ENCODE measurements around the gene PLXNA4.

The PLXNA4 gene

DNA sequence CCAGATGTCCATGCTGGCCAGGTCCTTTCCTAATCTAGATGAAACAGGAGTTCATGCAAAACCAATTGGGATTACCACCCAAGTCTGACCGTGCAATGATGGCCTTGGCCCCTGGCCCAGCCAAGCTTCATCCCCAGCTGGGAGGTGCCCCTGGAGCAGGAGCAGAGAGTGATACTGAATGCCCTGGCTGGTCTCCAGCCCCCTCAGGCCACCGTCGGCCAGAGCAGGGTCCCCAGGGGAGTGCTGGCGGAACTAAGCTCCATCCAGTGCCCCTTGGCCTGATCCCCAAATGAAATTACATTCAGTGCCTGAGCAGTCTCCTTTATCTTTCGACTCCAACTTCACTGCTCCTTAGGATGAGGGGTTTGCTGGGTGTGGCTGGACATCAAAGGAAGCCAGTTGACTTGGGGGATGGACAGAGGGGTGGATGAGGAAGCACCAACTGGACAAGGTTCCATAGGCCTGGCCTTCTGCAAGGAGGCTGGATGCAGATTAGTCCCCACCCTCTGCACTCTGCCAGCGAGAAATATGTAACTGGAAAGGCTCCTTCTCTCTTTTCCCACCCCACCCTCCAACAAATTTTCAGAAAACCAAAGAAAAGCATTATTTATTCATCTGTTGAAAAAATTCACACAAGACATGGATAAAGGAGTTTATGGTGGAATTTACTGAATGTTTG is 275.5 kb downstream of the PLXNA4 start:
- TF ChIP-seq POLR2A (IDR thresholded peaks at IDR 0.05; ENCODE audit: extremely low read depth, insufficient read length) (no peak), CTCF (IDR thresholded peaks at IDR 0.05; ENCODE audit: low read depth, low read length) (no peak), MYC (IDR thresholded peaks at IDR 0.05; ENCODE audit: low read depth, low read length) (no peak)
- TF ChIP-seq, protein P1, sequence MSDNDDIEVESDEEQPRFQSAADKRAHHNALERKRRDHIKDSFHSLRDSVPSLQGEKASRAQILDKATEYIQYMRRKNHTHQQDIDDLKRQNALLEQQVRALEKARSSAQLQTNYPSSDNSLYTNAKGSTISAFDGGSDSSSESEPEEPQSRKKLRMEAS (IDR thresholded peaks at IDR 0.05; ENCODE audit: low read depth, low read length) = no peak
- H3K4me3 ChIP-seq (ENCODE audit: low read depth, low read length) = no peak overlapping the region
- no peak for DNase-seq (ENCODE audit: low read depth)

GRCh38 chr7:132298790-132299189 is 277.5 kb downstream of the PLXNA4 start:
- no peak overlapping the region for H3K4me3 ChIP-seq (ENCODE audit: low read depth, low read length)
- no peak for DNase-seq (ENCODE audit: low read depth)
- TF ChIP-seq POLR2A (IDR thresholded peaks at IDR 0.05; ENCODE audit: extremely low read depth, insufficient read length) (no peak), CTCF (IDR thresholded peaks at IDR 0.05; ENCODE audit: low read depth, low read length) (no peak), MYC (IDR thresholded peaks at IDR 0.05; ENCODE audit: low read depth, low read length) (no peak)
- TF ChIP-seq, protein P1 (IDR thresholded peaks at IDR 0.05; ENCODE audit: low read depth, low read length) = no peak

GRCh38 chr7:132296820-132297219 is 279.4 kb downstream of the PLXNA4 start:
- no peak overlapping the region for H3K4me3 ChIP-seq (ENCODE audit: low read depth, low read length)
- DNase-seq (ENCODE audit: low read depth) = no peak

DNA sequence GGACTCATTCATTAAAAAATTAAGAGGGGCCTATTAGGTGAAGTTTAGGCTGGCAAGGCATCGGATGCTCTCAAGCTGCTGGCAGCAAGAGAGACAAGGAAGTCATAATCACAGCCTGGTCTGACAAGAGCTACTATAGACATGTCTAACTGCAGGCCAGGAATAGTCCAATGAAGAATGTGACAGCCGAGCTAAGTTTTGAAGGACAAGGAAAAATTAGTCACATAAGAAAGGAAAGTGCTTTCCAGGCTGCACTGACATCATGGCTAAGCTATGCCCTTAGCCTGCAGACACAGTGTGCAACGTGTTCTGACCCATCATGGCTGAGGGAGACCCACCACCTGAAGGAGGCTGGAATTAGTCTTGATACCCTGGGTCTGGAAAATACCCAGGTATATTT is 281.1 kb downstream of the PLXNA4 start:
- H3K4me3 ChIP-seq (ENCODE audit: low read depth, low read length) = no peak overlapping the region
- TF ChIP-seq POLR2A (IDR thresholded peaks at IDR 0.05; ENCODE audit: extremely low read depth, insufficient read length) = no peak
- TF ChIP-seq CTCF (IDR thresholded peaks at IDR 0.05; ENCODE audit: low read depth, low read length) = no peak
- TF ChIP-seq, protein P1 (IDR thresholded peaks at IDR 0.05; ENCODE audit: low read depth, low read length) = no peak
- TF ChIP-seq MYC (IDR thresholded peaks at IDR 0.05; ENCODE audit: low read depth, low read length) = no peak
- DNase-seq (ENCODE audit: low read depth) = no peak

More at GRCh38 chr7:132296820-132297219, 279.4 kb downstream of the PLXNA4 start:
- TF ChIP-seq POLR2A (IDR thresholded peaks at IDR 0.05; ENCODE audit: extremely low read depth, insufficient read length) = no peak
- TF ChIP-seq MYC (IDR thresholded peaks at IDR 0.05; ENCODE audit: low read depth, low read length) = no peak

GRCh38 chr7:132292803-132293202 is 283.5 kb downstream of the PLXNA4 start:
- no peak for DNase-seq (ENCODE audit: low read depth)
- no peak overlapping the region for H3K4me3 ChIP-seq (ENCODE audit: low read depth, low read length)
- TF ChIP-seq MYC (IDR thresholded peaks at IDR 0.05; ENCODE audit: low read depth, low read length) (no peak), POLR2A (IDR thresholded peaks at IDR 0.05; ENCODE audit: extremely low read depth, insufficient read length) (no peak), CTCF (IDR thresholded peaks at IDR 0.05; ENCODE audit: low read depth, low read length) (no peak)
- TF ChIP-seq, protein P1 (IDR thresholded peaks at IDR 0.05; ENCODE audit: low read depth, low read length) = no peak

DNA sequence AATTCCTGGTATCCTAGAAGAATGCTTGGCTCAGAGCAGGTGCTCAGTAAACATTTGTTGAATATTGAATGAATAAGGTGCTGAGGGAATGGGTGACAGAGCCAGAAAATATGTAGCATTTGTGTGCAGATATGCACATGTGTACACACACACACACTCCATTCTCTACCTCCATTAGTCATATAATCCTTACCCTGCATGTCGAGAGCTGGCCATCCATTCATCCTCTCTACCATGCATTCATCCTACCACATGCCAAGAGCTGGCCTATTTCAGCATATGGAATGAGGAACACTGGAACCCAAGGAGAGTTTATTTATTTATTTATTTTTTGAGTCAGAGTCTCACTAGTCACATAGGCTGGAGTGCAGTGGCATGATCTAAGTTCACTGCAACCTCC is 284.8 kb downstream of the PLXNA4 start:
- DNase-seq (ENCODE audit: low read depth) = no peak
- H3K4me3 ChIP-seq (ENCODE audit: low read depth, low read length) = no peak overlapping the region

More for the DNA sequence above, 284.8 kb downstream of the PLXNA4 start:
- TF ChIP-seq, protein P1 (IDR thresholded peaks at IDR 0.05; ENCODE audit: low read depth, low read length) = no peak
- TF ChIP-seq CTCF (IDR thresholded peaks at IDR 0.05; ENCODE audit: low read depth, low read length) (no peak), POLR2A (IDR thresholded peaks at IDR 0.05; ENCODE audit: extremely low read depth, insufficient read length) (no peak), MYC (IDR thresholded peaks at IDR 0.05; ENCODE audit: low read depth, low read length) (no peak)
